Renal cortical epithelial cell (primary cell): ENCODE data around the gene SHISAL2A. TPM values are rescaled to one million over a fixed set of nuclear protein-coding genes. Genes with fewer than 3 reads are reported as not detected.
"Not testable (repeated sequence)": the region's sequence is repeated elsewhere in the genome, so short reads cannot be mapped to it uniquely, and the experiment has no call there.

Experiments
- DNase-seq: peaks from one replicate; pipeline ENCODE4 v3.0.0-alpha.2; 2011; ENCODE audit warnings: low read depth
- total RNA-seq: library from RNA; depleted of rRNA; stranded (reverse); fragments of >200 nt; gene quantifications from 2 replicates; pipeline ENCODE4 v1.2.3, GENCODE V29; 2014

The SHISAL2A gene
- total RNA-seq, 1 donor from 2014 or later: not detected

DNA sequence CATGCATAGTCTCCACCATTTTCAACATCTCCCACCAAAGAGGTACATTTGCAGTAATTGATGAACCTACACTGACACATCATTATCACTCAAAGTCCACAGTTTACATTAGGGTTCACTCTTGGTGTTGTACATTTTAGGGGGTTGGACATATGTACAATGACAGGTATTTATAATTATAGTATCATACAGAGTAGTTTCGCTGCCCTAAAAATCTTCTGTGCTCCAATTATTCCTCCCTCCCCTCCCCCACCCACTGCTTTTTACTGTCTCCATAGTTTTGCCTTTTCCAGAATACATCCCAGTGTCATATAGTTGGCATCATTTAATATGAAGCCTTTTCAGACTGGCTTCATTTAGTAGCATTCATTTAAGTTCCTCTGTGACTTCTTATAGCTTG is 51.6 kb downstream of the SHISAL2A start:
- no peak for DNase-seq

DNA sequence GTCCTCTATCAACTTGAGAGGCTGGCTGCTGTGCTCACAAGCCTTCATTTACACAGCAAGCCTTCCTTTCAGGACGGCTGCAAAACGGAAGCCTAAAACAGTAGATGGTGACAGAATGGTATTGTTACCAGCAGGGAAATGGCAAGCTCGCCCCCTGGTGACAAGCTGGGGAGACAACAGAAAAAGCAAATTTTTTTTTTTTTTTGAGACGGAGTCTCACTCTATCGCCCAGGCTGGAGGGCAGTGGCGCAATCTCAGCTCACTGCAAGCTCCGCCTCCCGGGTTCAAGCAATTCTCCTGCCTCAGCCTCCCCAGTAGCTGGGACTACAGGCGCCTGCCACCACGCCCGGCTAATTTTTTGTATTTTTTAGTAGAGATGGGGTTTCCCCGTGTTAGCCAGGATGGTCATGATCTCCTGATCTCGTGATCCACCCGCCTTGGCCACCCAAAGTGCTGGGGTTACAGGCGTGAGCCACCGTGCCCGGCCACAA is 53.3 kb downstream of the SHISAL2A start:
- peak; percentile 58 for DNase-seq

DNA sequence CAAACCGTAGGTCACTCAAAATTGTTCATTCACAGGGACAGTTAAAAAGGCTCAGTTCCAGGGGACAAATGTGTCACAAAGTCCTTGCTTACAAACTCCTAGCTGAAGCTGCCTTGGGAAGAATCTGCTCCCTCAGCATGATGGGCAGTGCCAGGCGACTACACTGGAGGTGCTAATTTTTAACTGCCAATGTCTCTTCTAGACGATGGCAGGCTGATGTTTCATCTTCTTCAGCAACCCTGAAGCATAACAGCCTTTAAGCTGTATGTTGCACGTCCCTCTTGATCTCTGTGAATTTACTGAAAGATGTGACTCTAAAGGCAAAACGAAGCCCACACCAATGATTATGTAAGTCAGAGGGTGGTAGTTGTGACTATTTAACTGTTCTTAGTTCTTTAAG is 53.9 kb downstream of the SHISAL2A start:
- DNase-seq: no peak

DNA sequence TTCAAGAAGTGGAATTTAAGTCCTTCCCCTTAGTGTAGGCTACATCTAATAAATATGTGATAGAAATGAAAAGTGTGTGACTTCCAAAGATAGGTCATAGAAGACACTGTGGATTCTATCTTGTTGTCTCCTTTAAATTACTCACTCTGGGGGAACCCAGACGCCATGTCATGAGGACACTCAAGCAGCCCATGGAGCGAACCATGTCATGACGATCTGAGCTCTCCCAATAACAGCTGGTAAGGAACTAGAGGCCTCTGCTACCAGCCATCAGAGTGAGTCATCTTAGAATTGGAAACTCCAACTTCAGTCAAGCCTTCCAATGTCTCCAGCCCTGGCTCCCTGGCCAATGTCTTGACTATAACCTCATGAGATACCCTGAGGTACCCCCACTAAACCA is 58.9 kb downstream of the SHISAL2A start:
- no peak for DNase-seq

DNA sequence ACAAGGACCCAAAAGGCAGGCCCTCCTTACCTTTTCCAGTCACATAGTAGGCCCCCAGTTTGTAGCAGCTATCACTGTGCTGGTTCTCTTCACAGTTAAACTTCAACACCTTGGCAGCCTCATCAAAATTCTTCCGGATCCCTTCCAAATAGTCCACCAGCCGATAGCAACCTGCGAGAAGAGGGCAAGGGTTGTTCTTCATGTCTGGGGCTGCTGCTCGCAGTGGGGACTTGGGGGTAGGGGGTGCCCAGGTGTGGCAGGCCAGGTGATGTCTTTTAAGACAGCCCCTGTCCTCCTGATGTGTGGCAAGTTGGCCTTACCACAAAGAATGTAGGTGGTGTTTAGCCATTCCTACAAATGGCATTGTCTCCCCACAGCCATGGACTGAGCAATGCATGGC is 59.7 kb downstream of the SHISAL2A start:
- no peak for DNase-seq

DNA sequence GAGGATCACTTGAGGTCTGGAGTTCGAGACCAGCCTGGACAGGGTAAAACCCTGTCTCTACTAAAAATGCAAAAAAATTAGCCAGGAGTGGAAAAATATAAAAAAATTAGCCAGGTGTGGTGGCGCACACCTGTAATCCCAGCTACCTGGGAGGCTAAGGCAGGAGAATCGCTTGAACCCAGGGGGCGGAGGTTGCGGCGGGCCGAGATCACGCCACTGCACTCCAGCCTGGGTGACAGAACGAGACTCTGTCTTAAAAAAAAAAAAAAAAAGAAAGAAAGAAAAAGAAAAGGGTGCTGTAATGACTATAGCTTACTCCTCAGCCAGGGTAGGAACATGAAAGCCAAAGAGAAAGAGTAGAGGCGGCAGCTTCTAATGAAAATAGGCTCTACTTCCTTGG is 60.4 kb downstream of the SHISAL2A start:
- not testable (repeated sequence) for DNase-seq

DNA sequence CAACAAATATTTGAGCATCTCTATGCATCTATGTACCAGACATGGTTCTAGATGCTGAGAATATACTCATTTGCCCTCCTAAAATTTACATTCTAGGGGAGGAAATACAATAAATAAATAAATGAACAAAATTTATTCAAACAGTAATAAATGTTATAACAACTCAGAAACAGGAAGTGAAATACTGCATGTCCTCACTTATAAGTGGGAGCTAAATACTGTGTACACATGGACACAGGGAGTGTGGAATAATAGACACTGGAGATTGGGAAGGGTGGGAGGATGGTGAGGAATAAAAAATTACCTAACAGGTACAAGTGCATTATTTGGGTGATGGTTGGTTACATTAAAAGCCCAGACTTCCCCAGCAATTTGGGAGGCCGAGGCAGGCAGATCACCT is 60.9 kb downstream of the SHISAL2A start:
- no peak for DNase-seq

DNA sequence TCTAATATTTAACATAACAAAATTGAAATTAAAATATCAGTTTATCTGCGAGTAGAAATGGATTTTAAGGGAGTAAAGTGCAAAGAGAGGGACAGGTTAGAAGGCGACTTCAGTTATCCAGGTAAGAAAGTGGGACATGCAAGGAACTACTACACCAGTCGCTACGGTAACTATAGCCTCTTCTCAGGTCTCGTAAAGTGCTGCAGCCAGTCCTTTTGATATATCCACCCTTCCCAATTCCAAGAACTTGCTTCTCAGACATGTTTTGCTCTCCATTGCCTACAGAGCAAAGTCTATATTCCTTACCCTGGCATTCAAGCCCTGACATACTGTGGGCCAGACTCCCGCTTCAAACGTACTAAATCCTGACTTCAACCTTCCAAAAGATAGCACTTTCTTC is 62.7 kb downstream of the SHISAL2A start:
- DNase-seq: no peak

DNA sequence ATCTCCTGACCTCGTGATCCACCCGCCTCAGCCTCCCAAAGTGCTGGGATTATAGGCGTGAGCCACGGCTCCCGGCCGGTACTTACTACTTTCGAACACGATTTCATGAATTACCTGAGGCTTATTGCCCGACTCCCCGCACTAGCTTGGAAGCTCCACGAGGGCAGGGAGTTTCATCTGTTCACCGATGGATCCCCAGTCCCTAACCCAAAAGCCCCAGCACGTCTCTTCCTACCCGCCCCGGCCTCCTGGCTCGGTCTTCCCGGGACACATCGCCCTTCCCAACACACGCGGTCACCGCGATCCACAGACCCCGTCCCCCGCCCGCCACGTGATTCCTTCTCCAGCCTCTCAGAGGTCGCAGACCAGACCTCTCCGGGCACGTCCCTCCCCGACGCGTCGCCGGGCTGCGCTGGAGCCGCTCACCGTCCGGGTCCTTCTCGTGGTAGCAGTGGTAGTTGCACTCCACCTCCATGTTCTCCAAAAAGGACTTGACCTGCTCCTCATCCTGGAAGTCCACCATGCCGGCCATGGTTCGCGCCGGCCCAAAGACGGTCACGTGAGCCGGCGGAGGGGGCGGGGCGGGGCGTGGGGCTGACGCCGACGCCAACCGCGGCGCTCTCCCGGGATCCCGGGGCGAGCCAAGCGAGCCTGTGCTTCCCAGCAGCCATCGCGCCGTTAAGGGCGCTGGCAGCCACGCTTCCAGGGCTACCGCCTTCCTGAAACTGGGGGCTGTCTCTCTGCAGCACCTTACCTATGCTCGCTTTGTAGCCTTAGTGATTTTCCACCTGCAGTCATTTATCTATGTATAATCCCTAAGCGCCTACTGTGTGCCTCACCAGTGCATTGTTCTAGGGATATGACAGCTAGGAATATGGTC is 65.1 kb downstream of the SHISAL2A start, which contains the start of gene COA7:
COA7 (minus strand) TSS at position 553 of the 880 bp plus-strand sequence; CDS start at position 532, 21 bp downstream.
- peak; percentile 45 for DNase-seq

DNA sequence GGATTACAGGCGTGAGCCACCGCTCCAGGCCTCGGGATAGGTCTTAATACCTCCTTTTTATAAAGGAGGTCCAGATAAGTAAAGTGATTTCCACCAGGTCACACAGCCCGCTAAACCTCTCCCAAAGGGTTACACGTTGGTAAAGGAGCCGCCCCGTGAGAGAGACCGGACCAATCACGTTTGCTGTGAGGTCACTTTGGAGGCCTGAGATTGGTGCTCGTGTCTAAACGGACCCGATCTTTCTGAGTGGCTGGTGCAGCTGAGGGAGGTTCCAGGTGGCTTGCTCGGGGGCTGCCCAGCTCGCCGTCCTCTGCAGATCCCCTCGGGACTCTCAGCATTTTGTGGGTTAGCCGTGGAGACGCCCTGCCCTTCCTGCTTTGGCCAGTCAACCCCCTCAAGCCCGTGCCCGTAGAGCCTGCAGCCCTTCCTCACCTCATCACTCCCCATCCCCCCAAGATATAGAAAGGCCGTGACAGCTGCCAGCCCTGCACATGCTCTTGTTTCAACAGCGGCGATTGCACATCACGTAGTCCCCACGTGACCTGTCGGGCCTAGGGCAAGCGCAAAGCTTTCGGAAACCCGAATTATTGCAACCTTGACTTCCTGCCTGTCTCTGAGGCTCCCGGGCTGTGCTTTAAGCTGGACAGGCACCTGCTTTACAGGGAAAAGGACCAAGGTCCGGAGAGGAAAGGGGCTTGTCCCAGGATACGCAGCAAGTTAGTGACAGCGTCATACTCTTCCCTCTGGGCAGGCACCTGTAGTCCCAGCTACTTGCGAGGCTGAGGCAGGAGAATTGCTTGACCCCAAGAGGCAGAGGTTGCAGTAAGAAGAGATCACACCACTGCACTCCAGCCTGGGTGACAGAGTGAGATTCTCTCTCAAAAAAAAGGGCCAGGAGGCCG is 70.2 kb downstream of the SHISAL2A start:
- DNase-seq: peak; percentile 85

DNA sequence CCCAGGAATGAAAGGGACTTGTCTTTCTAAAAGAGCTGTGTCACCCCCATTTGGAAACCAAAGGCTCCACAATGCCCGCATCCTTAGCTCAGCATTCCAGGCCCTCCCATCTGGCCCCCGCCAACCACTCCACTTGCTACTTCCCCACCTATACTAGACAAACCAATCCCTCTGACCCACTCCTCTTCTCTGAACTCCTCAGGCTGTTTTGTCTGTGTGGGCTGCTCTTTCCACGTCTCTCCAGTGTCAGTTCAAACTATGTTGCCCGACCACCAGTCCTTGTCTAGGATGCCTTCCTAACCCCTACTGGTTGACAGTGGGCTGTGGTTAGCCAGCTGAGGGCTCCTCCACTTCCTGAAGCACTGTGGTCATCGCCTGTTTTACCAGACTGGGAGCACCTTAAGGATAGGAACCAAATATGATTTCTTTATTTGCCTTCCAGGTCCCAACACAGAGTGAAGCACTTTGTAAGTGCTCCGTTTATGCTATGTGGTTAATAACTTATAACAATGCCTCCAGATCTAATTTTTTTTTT is 73.2 kb downstream of the SHISAL2A start:
- DNase-seq: no peak

Other genes with a start within 250 kb of the SHISAL2A start
- 0.45 and 3.8 TPM in 2 replicates for gene ORC1, start 228.7 kb upstream of the SHISAL2A start, total RNA-seq
- gene PRPF38A, start 228.6 kb upstream of the SHISAL2A start, total RNA-seq: 5.4 and 14.1 TPM in 2 replicates
- gene TUT4, start 80.1 kb upstream of the SHISAL2A start, total RNA-seq: 15.1 and 52.5 TPM in 2 replicates
- 23.7 and 26.9 TPM in 2 replicates for gene GPX7, start 30.8 kb upstream of the SHISAL2A start, total RNA-seq
- gene COA7, start 65.2 kb downstream of the SHISAL2A start, total RNA-seq: 20.5 and 20.9 TPM in 2 replicates
- 26.4 and 43.8 TPM in 2 replicates for gene ZYG11B, start 93.3 kb downstream of the SHISAL2A start, total RNA-seq
- 0.75 and 4.5 TPM in 2 replicates for gene ZYG11A, start 209.6 kb downstream of the SHISAL2A start, total RNA-seq